K562 (cell line): ENCODE results near the gene LRRFIP2. TPM values are rescaled to one million over a fixed set of nuclear protein-coding genes. Genes with fewer than 3 reads are reported as not detected.
"Not testable (repeated sequence)": the region's sequence is repeated elsewhere in the genome, so short reads cannot be mapped to it uniquely, and the experiment has no call there.

ENCODE experiments used
- ATAC-seq: fragments of 200-7000 bp; cut with Tn5 transposase; 3 replicates; pipeline ENCODE4 v1.9.1; 2020; ENCODE audit warnings: moderate library complexity
- BruUV-seq: library from RNA; stranded (reverse); fragments of 400-500 nt; replicated peaks from 2 replicates; lab custom pipeline; 2021; lab: Mats Ljungman, UMichigan
- CTCF ChIA-PET: fragments of 300-600 bp; formaldehyde crosslinking; extraction: SDS; loops from one replicate; lab custom pipeline; 2021; ENCODE audit warnings: low intra/inter-chr PET ratio; lab: Yijun Ruan, JAX
- POLR2A ChIA-PET: fragments of 300-600, 350-650 bp; sonication (Branson Sonifier 250); formaldehyde crosslinking; extraction: SDS; loops from one replicate; lab custom pipeline; 2021; ENCODE audit warnings: antibody characterized with exemption, inconsistent platforms; lab: Yijun Ruan, JAX
- DNase-seq, 4 experiments: peaks; one replicate each; pipeline versions ENCODE4 v3.0.0 to v3.0.0-alpha.2; 2011 to 2018; ENCODE audit warnings: low spot score in 3 of 4, mixed read lengths in 3 of 4; ENCODE audit errors: extremely low read depth in 1 of 4
- FAIRE-seq: peaks from 2 replicates; lab custom pipeline; 2011; peaks lifted over from hg19 to GRCh38; lab: Jason Lieb, UNC
- H2AFZ ChIP-seq: 2 replicates; pipeline ENCODE4 v1.6.0; 2011; ENCODE audit warnings: low read depth, low read length, control low read depth, inconsistent platforms
- H3K27ac ChIP-seq: fragments of 200-600 bp; 3 replicates; pipeline ENCODE4 v1.8.0; 2011; ENCODE audit warnings: low read depth, mild to moderate bottlenecking, control low read depth, inconsistent platforms, low read length, moderate library complexity, mixed read lengths; ENCODE audit errors: extremely low read depth
- H3K27me3 ChIP-seq, 2 experiments: fragments of 300-600 bp in 1 of 2; 2 replicates in 1 of 2; 3 replicates in 1 of 2; pipeline versions ENCODE4 v1.6.0 to v1.8.0; 2011; ENCODE audit warnings: inconsistent platforms in 2 of 2, low read length in 2 of 2, mild to moderate bottlenecking in 1 of 2, mixed read lengths in 1 of 2, moderate library complexity in 1 of 2; ENCODE audit not compliant: control insufficient read depth in 2 of 2, insufficient read depth in 2 of 2
- H3K36me3 ChIP-seq: fragments of 300-600 bp; 3 replicates; pipeline ENCODE4 v1.8.0; 2011; ENCODE audit warnings: mild to moderate bottlenecking, low read length, inconsistent platforms; ENCODE audit not compliant: control insufficient read depth, insufficient read depth
- H3K4me1 ChIP-seq, 2 experiments: fragments of 200-600 bp in 1 of 2; replicated peaks in 1 of 2; 2 replicates in 1 of 2; 3 replicates in 1 of 2; pipeline versions ENCODE4 v1.5.1 to v1.8.0; 2011; ENCODE audit warnings: inconsistent platforms in 2 of 2, low read length in 2 of 2, mild to moderate bottlenecking in 1 of 2, mixed read lengths in 1 of 2, moderate library complexity in 1 of 2; ENCODE audit not compliant: control insufficient read depth in 2 of 2, insufficient read depth in 2 of 2
- H3K4me2 ChIP-seq: 2 replicates; pipeline ENCODE4 v1.6.1; 2011; ENCODE audit warnings: low read length, control low read depth, inconsistent platforms, mixed read lengths; ENCODE audit not compliant: insufficient read depth
- H3K4me3 ChIP-seq: fragments of 200-600 bp; sonication (generic), shearing (Covaris generic); 2 replicates; pipeline ENCODE4 v1.5.1; 2016; ENCODE audit warnings: control low read depth, inconsistent platforms
- H3K79me2 ChIP-seq: fragments of 200-600 bp; 3 replicates; pipeline ENCODE4 v1.8.0; 2011; ENCODE audit warnings: low read length, inconsistent platforms; ENCODE audit not compliant: control insufficient read depth, insufficient read depth
- H3K9ac ChIP-seq, 2 experiments: 2 replicates each; pipeline versions ENCODE4 v1.6.0 to v1.6.1; 2011; ENCODE audit warnings: low read depth in 2 of 2, low read length in 2 of 2, control low read depth in 1 of 2, inconsistent platforms in 1 of 2, mild to moderate bottlenecking in 1 of 2, mixed read lengths in 1 of 2; ENCODE audit not compliant: insufficient read depth in 1 of 2
- H3K9me1 ChIP-seq: one replicate; pipeline ENCODE4 v1.6.0; 2011; ENCODE audit warnings: inconsistent platforms, mild to moderate bottlenecking, low read length, moderate library complexity; ENCODE audit not compliant: control insufficient read depth, insufficient read depth
- H3K9me3 ChIP-seq: replicated peaks from 2 replicates; pipeline ENCODE4 v1.5.1; 2011; ENCODE audit warnings: low read depth, low read length, inconsistent platforms; ENCODE audit not compliant: control insufficient read depth, insufficient read depth
- H4K20me1 ChIP-seq: replicated peaks from 2 replicates; pipeline ENCODE4 v1.6.1; 2011; ENCODE audit warnings: low read length, inconsistent platforms, mixed read lengths; ENCODE audit not compliant: control insufficient read depth, insufficient read depth
- C11orf30 ChIP-seq: fragments of 450-650 bp; IDR thresholded peaks from 2 replicates; pipeline ENCODE4 v1.6.1; 2016; ENCODE audit warnings: low read depth, mild to moderate bottlenecking
- CBX3 ChIP-seq, 2 experiments: IDR thresholded peaks; 1 replicate in 1 of 2; 2 replicates in 1 of 2; pipeline ENCODE4 v1.6.1; 2012; ENCODE audit warnings: inconsistent platforms in 2 of 2, low read length in 2 of 2, borderline replicate concordance in 1 of 2, control low read depth in 1 of 2
- TRIM24 ChIP-seq, 2 experiments: fragments of 450-650 bp; IDR thresholded peaks; 2 replicates each; pipeline ENCODE4 v1.6.1; 2016
- TRIM28 ChIP-seq: fragments of 450-650 bp; IDR thresholded peaks from 2 replicates; pipeline ENCODE4 v1.6.1; 2017
- ZNF280A ChIP-seq: fragments of 450-650 bp; IDR thresholded peaks from 2 replicates; pipeline ENCODE4 v1.6.1; 2018; ENCODE audit warnings: mild to moderate bottlenecking, low read depth; ENCODE audit not compliant: partially characterized antibody
- ZNF316 ChIP-seq: fragments of 450-650 bp; IDR thresholded peaks from 2 replicates; pipeline ENCODE4 v1.6.1; 2016
- WGBS: fragments of 100-300 bp; shearing (Covaris generic); methylation state at CpG from one replicate; pipeline ENCODE4 v1.1.6; 2016; ENCODE audit warnings: low coverage, mixed read lengths; ENCODE audit not compliant: insufficient coverage; ENCODE audit errors: missing lambda C conversion rate; 5-methylcytosine and 5-hydroxymethylcytosine counted together
- in situ Hi-C: fragments of 300-500 bp; cut with MboI; formaldehyde crosslinking; loops from 4 replicates; pipeline ENCODE4 v1.15.0; 2018; ENCODE audit warnings: inconsistent platforms, mixed read lengths
- intact Hi-C: fragments of 100-400 bp; cut with micrococcal nuclease; formaldehyde crosslinking; loops from 2 replicates; pipeline ENCODE4 v1.14.2; 2022
- polyA plus RNA-seq, 8 experiments: library from polyadenylated mRNA; depleted of rRNA in 4 of 8; stranded (reverse) in 5 of 8; unstranded in 3 of 8; fragments of >200 nt; fragmentation: Nextera tagmentation in 2 of 8; fragmentation: Illumina TruSeq in 1 of 8; extraction: Ambion mirVana in 2 of 8; extraction: Trizol in 1 of 8; gene quantifications; 2 replicates each; pipeline versions ENCODE4 v1.2.1 to v1.2.3, GENCODE V29; 2011 to 2014; ENCODE audit warnings: inconsistent platforms in 1 of 8, missing spikeins in 1 of 8
- total RNA-seq, 7 experiments: library from RNA; depleted of rRNA in 6 of 7; stranded (reverse); fragments of >200 nt in 6 of 7; fragmentation: Illumina TruSeq in 2 of 7; extraction: Trizol in 2 of 7; gene quantifications; 2 replicates each; pipeline versions ENCODE4 v1.2.1 to v1.2.3, GENCODE V29; 2011 to 2021; ENCODE audit warnings: low replicate concordance in 1 of 7

Gene LRRFIP2
- total and polyA plus RNA-seq, 9 of the 15 experiments (the other 6 are each of a cell fraction or from before 2014, with no cell fraction given): 9.9 to 53.9 (median 42.7) TPM

GRCh38 chr3:37208576-37208975 lies 34.2 kb upstream of the LRRFIP2 start:
- CTCF ChIA-PET, H3K4me2 ChIP-seq, POLR2A ChIA-PET: not testable (repeated sequence)

GRCh38 chr3:37208008-37208407 lies 33.6 kb upstream of the LRRFIP2 start:
- WGBS: 11% methylated on average over 3 of the region's 3 CpGs
- CTCF ChIA-PET, H3K79me2 ChIP-seq, BruUV-seq, H2AFZ ChIP-seq, H3K4me2 ChIP-seq, H3K4me3 ChIP-seq, H3K4me1 ChIP-seq, H3K36me3 ChIP-seq, H3K9me1 ChIP-seq, H3K9ac ChIP-seq, H4K20me1 ChIP-seq, FAIRE-seq, H3K9me3 ChIP-seq, H3K27ac ChIP-seq, ATAC-seq, DNase-seq, POLR2A ChIA-PET, intact Hi-C loops, in situ Hi-C loops: not testable (repeated sequence)
- TF ChIP-seq CBX3 (IDR thresholded peaks at IDR 0.05; ENCODE audit: borderline replicate concordance in 1 of 2, low read length in 2 of 2) (peak in 1 of 2 experiments; percentile 70; a peak in 2 of 3 replicates), TRIM24 (IDR thresholded peaks at IDR 0.05) (peak in 1 of 2 experiments; percentile 23; a peak in 1 of 4 replicates), ZNF280A (peak; percentile 77), TRIM28 (peak; percentile 60; the same call in 1 of the 2 replicates)
- peaks cover 17 to 22% of the 10 kb centered on the region in 2 experiments for H3K27me3 ChIP-seq

More at GRCh38 chr3:37208576-37208975, 34.2 kb upstream of the LRRFIP2 start:
- 4% methylated on average over 3 of the region's 3 CpGs for WGBS
- H3K36me3 ChIP-seq, H3K4me3 ChIP-seq, ATAC-seq, H3K79me2 ChIP-seq, H3K9ac ChIP-seq, in situ Hi-C loops, BruUV-seq, FAIRE-seq, H3K27ac ChIP-seq, H3K9me3 ChIP-seq, H4K20me1 ChIP-seq, DNase-seq, H3K4me1 ChIP-seq, H2AFZ ChIP-seq, H3K9me1 ChIP-seq, intact Hi-C loops: not testable (repeated sequence)
- TF ChIP-seq ZNF316 (peak; percentile 85), C11orf30 (peak; percentile 64)
- peaks cover 17 to 22% of the 10 kb centered on the region in 2 experiments for H3K27me3 ChIP-seq

GRCh38 chr3:37206041-37206440 lies 31.7 kb upstream of the LRRFIP2 start:
- H3K9me3 ChIP-seq, H3K9me1 ChIP-seq, H3K4me1 ChIP-seq, BruUV-seq, H3K36me3 ChIP-seq, in situ Hi-C loops, H2AFZ ChIP-seq, H4K20me1 ChIP-seq, H3K9ac ChIP-seq, H3K4me3 ChIP-seq, DNase-seq, FAIRE-seq, intact Hi-C loops, H3K79me2 ChIP-seq, CTCF ChIA-PET, ATAC-seq, H3K27ac ChIP-seq, H3K4me2 ChIP-seq: not testable (repeated sequence)
- H3K27me3 ChIP-seq: peaks cover 17 to 26% of the 10 kb centered on the region in 2 experiments
- POLR2A ChIA-PET: interaction anchor here (2.1 kb wide), 1 partner anchor 12 kb away, joined by 5 read pairs; no protein-coding TSS in a partner anchor
- 7% methylated on average over 4 of the region's 4 CpGs for WGBS
